HUDEP-2 (cell line): ENCODE data around the gene P4HA2.
"Not testable (repeated sequence)": the region's sequence is repeated elsewhere in the genome, so short reads cannot be mapped to it uniquely, and the experiment has no call there.

Source experiments
- DNase-seq, 76 experiments: peaks; one replicate each; lab custom pipeline; 2025; ENCODE audit not compliant: unreplicated experiment in 76 of 76; lab: John Stamatoyannopoulos, UW

Gene P4HA2

DNA sequence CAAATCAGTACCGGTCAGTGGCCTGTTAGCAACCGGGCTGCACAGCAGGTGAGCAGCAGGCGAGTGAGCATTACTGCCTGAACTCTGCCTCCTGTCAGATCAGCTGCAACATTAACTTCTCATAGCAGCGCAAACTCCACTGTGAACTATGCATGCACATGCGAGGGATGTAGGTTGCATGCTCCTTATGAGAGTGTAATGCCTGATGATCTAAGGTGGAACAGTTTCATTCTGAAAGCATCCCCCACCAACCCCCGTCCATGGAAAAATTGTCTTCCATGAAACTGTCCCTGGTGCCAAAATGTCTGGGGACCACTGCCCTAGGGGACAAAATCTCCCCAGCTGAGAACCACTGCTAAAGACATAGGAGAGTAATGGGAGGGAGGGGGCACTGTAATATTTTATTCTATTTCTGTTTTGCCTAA, 51.1 kb downstream of the P4HA2 start:
- DNase-seq, result peak in 2 of 76 experiments; percentile 3 to 25

DNA sequence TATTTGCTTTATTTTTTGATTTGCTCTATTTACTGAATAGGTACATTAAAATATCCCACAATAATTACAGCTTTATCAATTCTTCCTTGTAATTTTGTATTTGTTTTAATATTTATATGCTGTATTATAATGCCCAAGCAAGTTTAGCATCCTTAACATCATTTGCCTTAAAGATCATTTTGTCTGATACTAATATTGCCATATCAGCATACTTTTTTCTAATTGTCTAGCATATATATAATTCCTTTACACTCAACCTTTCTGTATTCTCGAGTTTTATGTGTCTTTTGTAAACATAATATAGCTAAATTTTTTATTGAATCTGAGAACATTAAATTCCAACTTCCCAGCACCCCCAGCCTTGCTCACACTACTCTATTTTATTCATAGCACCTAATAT, 64.7 kb downstream of the P4HA2 start:
- no peak for DNase-seq

DNA sequence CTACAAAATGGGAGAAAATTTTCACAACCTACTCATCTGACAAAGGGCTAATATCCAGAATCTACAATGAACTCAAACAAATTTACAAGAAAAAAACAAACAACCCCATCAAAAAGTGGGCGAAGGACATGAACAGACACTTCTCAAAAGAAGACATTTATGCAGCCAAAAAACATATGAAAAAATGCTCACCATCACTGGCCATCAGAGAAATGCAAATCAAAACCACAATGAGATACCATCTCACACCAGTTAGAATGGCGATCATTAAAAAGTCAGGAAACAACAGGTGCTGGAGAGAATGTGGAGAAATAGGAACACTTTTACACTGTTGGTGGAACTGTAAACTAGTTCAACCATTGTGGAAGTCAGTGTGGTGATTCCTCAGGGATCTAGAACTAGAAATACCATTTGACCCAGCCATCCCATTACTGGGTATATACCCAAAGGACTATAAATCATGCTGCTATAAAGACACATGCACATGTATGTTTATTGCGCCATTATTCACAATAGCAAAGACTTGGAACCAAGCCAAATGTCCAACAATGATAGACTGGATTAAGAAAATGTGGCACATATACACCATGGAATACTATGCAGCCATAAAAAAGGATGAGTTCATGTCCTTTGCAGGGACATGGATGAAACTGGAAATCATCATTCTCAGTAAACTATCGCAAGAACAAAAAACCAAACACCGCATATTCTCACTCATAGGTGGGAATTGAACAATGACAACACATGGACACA, 65.9 kb downstream of the P4HA2 start:
- DNase-seq, result not testable (repeated sequence)

DNA sequence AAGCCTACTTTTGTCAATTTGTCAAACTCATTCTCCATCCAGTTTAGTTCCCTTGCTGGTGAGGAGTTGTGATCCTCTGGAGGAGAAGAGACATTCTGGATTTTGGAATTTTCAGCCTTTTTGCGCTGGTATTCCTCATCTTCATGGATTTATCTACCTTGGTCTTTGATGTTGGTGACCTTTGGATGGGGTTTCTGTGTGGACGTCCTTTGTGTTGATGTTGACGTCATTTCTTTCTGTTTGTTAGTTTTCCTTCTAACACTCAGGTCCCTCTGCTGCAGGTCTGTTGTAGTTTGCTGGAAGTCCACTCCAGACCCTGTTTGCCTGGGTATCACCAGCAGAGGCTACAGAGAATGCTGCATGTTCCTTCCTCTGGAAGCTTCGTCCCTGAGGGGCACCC, 71.2 kb downstream of the P4HA2 start:
- no peak for DNase-seq

DNA sequence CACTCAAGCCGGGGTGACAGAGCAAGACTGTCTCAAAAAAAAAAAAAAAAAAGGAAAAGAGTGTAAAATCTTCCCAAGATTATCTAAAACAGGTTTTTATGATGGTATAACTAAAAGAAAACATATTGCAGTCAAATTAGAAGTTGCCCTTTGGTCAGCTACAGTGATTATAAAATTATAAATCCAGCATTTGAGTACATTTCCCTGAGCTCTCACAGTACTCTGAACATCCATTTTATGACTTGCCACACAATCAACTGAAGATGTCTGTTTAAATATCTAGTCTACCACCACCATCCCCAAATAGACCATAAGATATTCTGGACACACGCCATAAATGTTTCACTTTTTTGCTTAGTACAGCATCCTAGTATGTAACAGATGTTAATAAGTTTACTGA, 77.1 kb downstream of the P4HA2 start:
- no peak for DNase-seq

DNA sequence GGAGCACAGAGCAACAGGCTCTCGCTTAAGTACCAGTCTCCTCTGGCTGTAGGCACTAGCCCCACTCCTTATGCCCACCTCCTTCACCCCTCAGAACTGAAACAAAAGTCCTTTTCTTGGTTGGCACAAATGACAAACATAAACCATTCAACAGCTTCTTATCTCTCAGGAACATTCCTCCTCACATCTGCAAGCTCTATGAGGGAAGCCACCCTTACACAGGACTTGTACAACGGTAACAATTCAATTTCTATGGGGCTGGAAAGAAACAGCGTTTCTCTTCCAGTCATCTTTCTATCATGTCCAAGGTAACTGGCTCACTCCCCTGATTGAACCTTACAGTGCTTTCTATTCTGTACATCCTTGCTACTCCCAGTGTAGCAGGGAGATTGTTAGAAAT, 80.0 kb downstream of the P4HA2 start:
- peak in 4 of 76 experiments; percentile 1 to 10 (median 3) for DNase-seq

DNA sequence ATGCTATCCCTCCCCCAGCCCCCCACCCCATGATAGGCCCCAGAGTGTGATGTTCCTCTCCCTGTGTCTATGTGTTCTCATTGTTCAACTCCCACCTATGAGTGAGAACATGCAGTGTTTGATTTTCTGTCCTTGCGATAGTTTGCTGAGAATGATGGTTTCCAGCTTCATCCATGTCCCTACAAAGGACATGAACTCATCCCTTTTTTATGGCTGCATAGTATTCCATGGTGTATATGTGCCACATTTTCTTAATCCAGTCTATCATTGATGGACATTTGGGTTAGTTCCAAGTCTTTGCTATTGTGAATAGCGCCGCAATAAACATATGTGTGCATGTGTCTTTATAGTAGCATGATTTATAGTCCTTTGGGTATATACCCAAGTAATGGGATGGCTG, 82.3 kb downstream of the P4HA2 start:
- DNase-seq, result not testable (repeated sequence)

DNA sequence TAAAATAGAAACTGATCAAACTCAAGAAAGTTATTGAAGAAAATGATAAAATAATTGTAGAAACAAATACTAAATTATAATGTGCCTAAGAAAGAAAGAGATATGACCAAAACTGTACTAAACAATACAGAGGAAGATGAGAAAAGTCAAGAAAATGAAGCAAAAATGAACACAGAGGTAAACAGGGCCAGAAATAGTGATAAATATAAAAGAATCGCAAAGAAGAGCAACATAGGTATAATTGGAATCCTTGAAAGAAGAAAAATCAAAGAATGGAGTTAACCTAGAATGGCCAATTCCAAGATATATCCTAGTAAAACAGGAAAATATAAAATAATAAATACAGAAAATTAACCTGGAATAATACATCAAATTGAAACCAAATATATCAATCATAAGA, 84.5 kb downstream of the P4HA2 start:
- no peak for DNase-seq

DNA sequence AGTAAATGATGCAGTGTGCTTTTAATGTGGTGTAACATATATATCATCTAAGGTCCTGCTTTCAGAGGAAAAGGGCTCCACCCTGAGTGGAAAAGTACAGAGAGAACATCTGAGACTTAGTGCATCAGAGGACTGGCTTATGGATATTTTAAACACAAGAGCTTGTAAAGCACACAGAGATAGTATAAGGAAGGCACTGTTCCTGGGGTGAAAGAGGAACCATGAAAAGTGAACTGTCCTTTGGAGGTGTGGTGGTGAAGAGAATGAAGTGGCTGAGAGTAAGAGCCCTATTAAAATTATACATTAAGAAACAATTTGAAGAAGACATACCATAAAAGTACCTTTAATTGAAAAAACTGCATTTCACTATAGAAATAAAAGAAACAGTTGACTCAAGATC, 85.2 kb downstream of the P4HA2 start:
- DNase-seq, result no peak
